Prostate gland (tissue), 2 donors: ENCODE measurements around the gene INPP5A.

Experiments used
- POLR2A ChIP-seq: fragments of 450-650 bp; IDR thresholded peaks from one replicate; pipeline ENCODE4 v1.6.1; 2016; ENCODE audit warnings: antibody characterized with exemption, mild to moderate bottlenecking
- TF ChIP-seq, protein P1 (sequence below), 4 experiments: fragments of 200-600 bp in 2 of 4; fragments of 450-650 bp in 2 of 4; sonication (generic) in 2 of 4; IDR thresholded peaks; 1 replicate in 3 of 4; 2 replicates in 1 of 4; pipeline ENCODE4 v1.5.1; 2016 to 2019; ENCODE audit warnings: antibody characterized with exemption in 4 of 4, mild to moderate bottlenecking in 2 of 4, moderate library complexity in 2 of 4

GRCh38 chr10:132802694-132803320 lies 265.2 kb downstream of the INPP5A start:
- TF ChIP-seq, protein P1, sequence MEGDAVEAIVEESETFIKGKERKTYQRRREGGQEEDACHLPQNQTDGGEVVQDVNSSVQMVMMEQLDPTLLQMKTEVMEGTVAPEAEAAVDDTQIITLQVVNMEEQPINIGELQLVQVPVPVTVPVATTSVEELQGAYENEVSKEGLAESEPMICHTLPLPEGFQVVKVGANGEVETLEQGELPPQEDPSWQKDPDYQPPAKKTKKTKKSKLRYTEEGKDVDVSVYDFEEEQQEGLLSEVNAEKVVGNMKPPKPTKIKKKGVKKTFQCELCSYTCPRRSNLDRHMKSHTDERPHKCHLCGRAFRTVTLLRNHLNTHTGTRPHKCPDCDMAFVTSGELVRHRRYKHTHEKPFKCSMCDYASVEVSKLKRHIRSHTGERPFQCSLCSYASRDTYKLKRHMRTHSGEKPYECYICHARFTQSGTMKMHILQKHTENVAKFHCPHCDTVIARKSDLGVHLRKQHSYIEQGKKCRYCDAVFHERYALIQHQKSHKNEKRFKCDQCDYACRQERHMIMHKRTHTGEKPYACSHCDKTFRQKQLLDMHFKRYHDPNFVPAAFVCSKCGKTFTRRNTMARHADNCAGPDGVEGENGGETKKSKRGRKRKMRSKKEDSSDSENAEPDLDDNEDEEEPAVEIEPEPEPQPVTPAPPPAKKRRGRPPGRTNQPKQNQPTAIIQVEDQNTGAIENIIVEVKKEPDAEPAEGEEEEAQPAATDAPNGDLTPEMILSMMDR (IDR thresholded peaks at IDR 0.05), result no peak
- TF ChIP-seq POLR2A, result no peak
